Posterior vena cava (tissue), 2 donors: ENCODE data around the gene PLEKHN1. TPM values are rescaled to one million over a fixed set of nuclear protein-coding genes. Genes with fewer than 3 reads are reported as not detected.
A peak's percentile ranks its signal among the peaks of the same experiment; 100 is the strongest.

Experiments used
- DNase-seq: peaks from one replicate; pipeline ENCODE4 v3.0.0-alpha.2; 2020; ENCODE audit warnings: low spot score
- intact Hi-C, 2 donors: fragments of 100-400 bp; cut with DNase I; formaldehyde crosslinking; loops; one replicate each; pipeline versions ENCODE4 v1.14.1 to v1.14.2; 2022 to 2023
- total RNA-seq, 2 donors: library from RNA; stranded (reverse); fragmentation: NEBNext Ultra II Directional; extraction: Animal tissue kit (Norgen Biotek cat#: 25700); gene quantifications; one replicate each; pipeline ENCODE4 v1.2.1, GENCODE V29; 2021
- donor health status: DM: yes; HTN: yes; CAD: no.
- donor health status: DM: yes; HTN: yes; CAD: no.

PLEKHN1 gene
- total RNA-seq, 2 donors from 2014 or later, result 0.86 to 0.88 TPM

GRCh38 chr1:954927-955326 lies 11.4 kb upstream of the PLEKHN1 start:
- DNase-seq, result no peak
- intact Hi-C loops, result no loop called here

GRCh38 chr1:955474-955873 lies 10.8 kb upstream of the PLEKHN1 start:
- intact Hi-C loops, result no loop called here
- DNase-seq, result no peak

- intact Hi-C loops, result no loop called here
- DNase-seq, result no peak
Measured at GRCh38 chr1:956636-957035, 9.6 kb upstream of the PLEKHN1 start.

- intact Hi-C loops, result no loop called here
- DNase-seq, result peak; percentile 98
Measured at GRCh38 chr1:958823-959730, 7.2 kb upstream of the PLEKHN1 start, which contains the start of gene NOC2L. NOC2L (minus strand) TSS chr1:959256; CDS start chr1:959240, 16 bp downstream.

GRCh38 chr1:959731-960362 lies 6.4 kb upstream of the PLEKHN1 start:
- no peak for DNase-seq
- intact Hi-C loops, result no loop called here

- peak; percentile 94 for DNase-seq
- intact Hi-C loops, result no loop called here
Measured at GRCh38 chr1:960363-961131, 5.7 kb upstream of the PLEKHN1 start, which contains the start of gene KLHL17. KLHL17 (plus strand) TSS chr1:960584; CDS start chr1:960694, 110 bp downstream.

GRCh38 chr1:961132-961669 lies 5.1 kb upstream of the PLEKHN1 start:
- DNase-seq, result no peak
- intact Hi-C loops, result no loop called here

- intact Hi-C loops, result no loop called here
- no peak for DNase-seq
Measured at GRCh38 chr1:962381-963300, 3.6 kb upstream of the PLEKHN1 start.

GRCh38 chr1:963301-963651 lies 3.0 kb upstream of the PLEKHN1 start:
- DNase-seq, result no peak
- intact Hi-C loops, result no loop called here

- intact Hi-C loops, result no loop called here
- DNase-seq, result no peak
Measured at GRCh38 chr1:963746-964525, 2.3 kb upstream of the PLEKHN1 start.

GRCh38 chr1:964691-965525 lies 1.4 kb upstream of the PLEKHN1 start:
- no peak for DNase-seq
- intact Hi-C loops, result no loop called here

GRCh38 chr1:965526-966134 lies 652 bp upstream of the PLEKHN1 start:
- intact Hi-C loops, result no loop called here
- no peak for DNase-seq

- peak; percentile 93 for DNase-seq
- intact Hi-C loops, result no loop called here
Measured at GRCh38 chr1:966704-967300, 520 bp downstream of the PLEKHN1 start.

GRCh38 chr1:967466-968343 lies 1.4 kb downstream of the PLEKHN1 start:
- intact Hi-C loops, result no loop called here
- no peak for DNase-seq

- intact Hi-C loops, result no loop called here
- DNase-seq, result no peak
Measured at GRCh38 chr1:969260-969855, 3.1 kb downstream of the PLEKHN1 start.
